ENCODE measurements around the gene GRM5.
"Not testable (repeated sequence)": the region's sequence is repeated elsewhere in the genome, so short reads cannot be mapped to it uniquely, and the experiment has no call there.

The GRM5 gene

GRCh38 chr11:88482871-88483301 lies 582.9 kb downstream of the GRM5 start:
- no peak for FAIRE-seq
- no peak for TF ChIP-seq POLR2AphosphoS5 (IDR thresholded peaks at IDR 0.05; ENCODE audit: low read depth, low read length)
- no peak for TF ChIP-seq TAF1 (IDR thresholded peaks at IDR 0.05; ENCODE audit: borderline replicate concordance, low read depth, low read length)
- TF ChIP-seq POLR2A (IDR thresholded peaks at IDR 0.05; ENCODE audit: low read depth, low read length) = no peak
- no peak for DNase-seq (ENCODE audit: insufficient read length)

GRCh38 chr11:88480223-88480622 lies 585.6 kb downstream of the GRM5 start:
- FAIRE-seq = no peak
- no peak for DNase-seq (ENCODE audit: insufficient read length)
- no peak for TF ChIP-seq TAF1 (IDR thresholded peaks at IDR 0.05; ENCODE audit: borderline replicate concordance, low read depth, low read length)
- TF ChIP-seq POLR2A (IDR thresholded peaks at IDR 0.05; ENCODE audit: low read depth, low read length) = no peak
- TF ChIP-seq POLR2AphosphoS5 (IDR thresholded peaks at IDR 0.05; ENCODE audit: low read depth, low read length) = no peak

- TF ChIP-seq POLR2AphosphoS5 (IDR thresholded peaks at IDR 0.05; ENCODE audit: low read depth, low read length) (no peak), TAF1 (IDR thresholded peaks at IDR 0.05; ENCODE audit: borderline replicate concordance, low read depth, low read length) (no peak), POLR2A (IDR thresholded peaks at IDR 0.05; ENCODE audit: low read depth, low read length) (no peak)
- no peak for DNase-seq (ENCODE audit: insufficient read length)
- peak; percentile 58 for FAIRE-seq
Measured at GRCh38 chr11:88478136-88478815, 587.5 kb downstream of the GRM5 start.

- FAIRE-seq (no peak), DNase-seq (ENCODE audit: insufficient read length) (no peak)
- no peak for TF ChIP-seq POLR2AphosphoS5 (IDR thresholded peaks at IDR 0.05; ENCODE audit: low read depth, low read length)
- no peak for TF ChIP-seq POLR2A (IDR thresholded peaks at IDR 0.05; ENCODE audit: low read depth, low read length)
- no peak for TF ChIP-seq TAF1 (IDR thresholded peaks at IDR 0.05; ENCODE audit: borderline replicate concordance, low read depth, low read length)
Measured at GRCh38 chr11:88475991-88476418, 589.8 kb downstream of the GRM5 start.

- no peak for FAIRE-seq
- DNase-seq (ENCODE audit: insufficient read length) = no peak
- no peak for TF ChIP-seq POLR2AphosphoS5 (IDR thresholded peaks at IDR 0.05; ENCODE audit: low read depth, low read length)
- no peak for TF ChIP-seq POLR2A (IDR thresholded peaks at IDR 0.05; ENCODE audit: low read depth, low read length)
- TF ChIP-seq TAF1 (IDR thresholded peaks at IDR 0.05; ENCODE audit: borderline replicate concordance, low read depth, low read length) = no peak
Measured at GRCh38 chr11:88474655-88475054, 591.1 kb downstream of the GRM5 start.

- no peak for TF ChIP-seq POLR2AphosphoS5 (IDR thresholded peaks at IDR 0.05; ENCODE audit: low read depth, low read length)
- no peak for TF ChIP-seq TAF1 (IDR thresholded peaks at IDR 0.05; ENCODE audit: borderline replicate concordance, low read depth, low read length)
- FAIRE-seq = peak; percentile 54
- no peak for DNase-seq (ENCODE audit: insufficient read length)
Measured at GRCh38 chr11:88469561-88470225, 596.1 kb downstream of the GRM5 start.

- no peak for DNase-seq (ENCODE audit: insufficient read length)
- TF ChIP-seq POLR2A (IDR thresholded peaks at IDR 0.05; ENCODE audit: low read depth, low read length) (no peak), TAF1 (IDR thresholded peaks at IDR 0.05; ENCODE audit: borderline replicate concordance, low read depth, low read length) (no peak), POLR2AphosphoS5 (IDR thresholded peaks at IDR 0.05; ENCODE audit: low read depth, low read length) (no peak)
- peak; percentile 53 for FAIRE-seq
Measured at GRCh38 chr11:88464528-88464927, 601.3 kb downstream of the GRM5 start.

GRCh38 chr11:88463301-88463700 lies 602.5 kb downstream of the GRM5 start:
- not testable (repeated sequence) for FAIRE-seq; DNase-seq (ENCODE audit: insufficient read length)

- not testable (repeated sequence) for DNase-seq (ENCODE audit: insufficient read length); FAIRE-seq
Measured at GRCh38 chr11:88458047-88458446, 607.7 kb downstream of the GRM5 start.

GRCh38 chr11:88455974-88456373 lies 609.8 kb downstream of the GRM5 start:
- FAIRE-seq = no peak
- no peak for DNase-seq (ENCODE audit: insufficient read length)
- TF ChIP-seq POLR2A (IDR thresholded peaks at IDR 0.05; ENCODE audit: low read depth, low read length) (no peak), POLR2AphosphoS5 (IDR thresholded peaks at IDR 0.05; ENCODE audit: low read depth, low read length) (no peak), TAF1 (IDR thresholded peaks at IDR 0.05; ENCODE audit: borderline replicate concordance, low read depth, low read length) (no peak)

- TF ChIP-seq POLR2A (IDR thresholded peaks at IDR 0.05; ENCODE audit: low read depth, low read length) (no peak), TAF1 (IDR thresholded peaks at IDR 0.05; ENCODE audit: borderline replicate concordance, low read depth, low read length) (no peak), POLR2AphosphoS5 (IDR thresholded peaks at IDR 0.05; ENCODE audit: low read depth, low read length) (no peak)
- DNase-seq (ENCODE audit: insufficient read length) (no peak), FAIRE-seq (no peak)
Measured at GRCh38 chr11:88454881-88455280, 610.9 kb downstream of the GRM5 start.
